GM23338 (cell line): ENCODE results near the gene GCC1. TPM values are rescaled to one million over a fixed set of nuclear protein-coding genes. Genes with fewer than 3 reads are reported as not detected.

Experiments
- ATAC-seq: fragments of 200-7000 bp; cut with Tn5 transposase; 3 replicates; pipeline ENCODE4 v1.9.1; 2020
- DNase-seq: peaks from one replicate; pipeline ENCODE4 v3.0.0-alpha.2; 2015; ENCODE audit warnings: low spot score
- H2AFZ ChIP-seq: fragments of 200-600 bp; sonication (generic); 2 replicates; pipeline ENCODE4 v1.8.0; 2016; ENCODE audit warnings: antibody characterized with exemption, mild to moderate bottlenecking, moderate library complexity
- H3F3A ChIP-seq: fragments of 200-600 bp; sonication (generic); replicated peaks from 2 replicates; pipeline ENCODE4 v1.8.0; 2017; ENCODE audit warnings: antibody characterized with exemption, mixed run types, low read depth
- H3K27ac ChIP-seq: fragments of 200-600 bp; sonication (generic); 2 replicates; pipeline ENCODE4 v1.6.1; 2016; ENCODE audit warnings: low read depth
- H3K27me3 ChIP-seq: fragments of 200-600 bp; sonication (generic); 2 replicates; pipeline ENCODE4 v1.8.0; 2016; ENCODE audit warnings: mild to moderate bottlenecking, mixed run types, moderate library complexity; ENCODE audit not compliant: insufficient read depth
- H3K36me3 ChIP-seq: fragments of 200-600 bp; sonication (generic); 2 replicates; pipeline ENCODE4 v1.8.0; 2016; ENCODE audit warnings: mild to moderate bottlenecking; ENCODE audit not compliant: insufficient read depth
- H3K4me1 ChIP-seq: fragments of 200-600 bp; sonication (generic); 2 replicates; pipeline ENCODE4 v1.8.0; 2016; ENCODE audit warnings: mild to moderate bottlenecking, moderate library complexity; ENCODE audit not compliant: insufficient read depth
- H3K4me2 ChIP-seq: fragments of 200-600 bp; sonication (generic); 2 replicates; pipeline ENCODE4 v1.7.1; 2017; ENCODE audit warnings: mixed run types
- H3K4me3 ChIP-seq: fragments of 200-600 bp; sonication (generic); 2 replicates; pipeline ENCODE4 v1.6.1; 2016; ENCODE audit warnings: mixed run types
- H3K79me2 ChIP-seq: fragments of 200-600 bp; sonication (generic); replicated peaks from 2 replicates; pipeline ENCODE4 v1.8.0; 2017; ENCODE audit warnings: mild to moderate bottlenecking; ENCODE audit not compliant: insufficient read depth
- H3K9me2 ChIP-seq: fragments of 200-600 bp; sonication (generic); 2 replicates; pipeline ENCODE4 v1.8.0; 2017; ENCODE audit not compliant: insufficient read depth
- H4K20me1 ChIP-seq: fragments of 200-600 bp; sonication (generic); replicated peaks from 2 replicates; pipeline ENCODE4 v1.8.0; 2017; ENCODE audit warnings: mild to moderate bottlenecking; ENCODE audit not compliant: insufficient read depth
- H3K27ac Mint-ChIP-seq: 2 replicates; pipeline ENCODE4 v1.8.0; 2020; ENCODE audit warnings: inconsistent platforms, mild to moderate bottlenecking, moderate library complexity, mixed read lengths
- H3K27me3 Mint-ChIP-seq: 3 replicates; pipeline ENCODE4 v1.8.0; 2022; ENCODE audit warnings: low read depth, mild to moderate bottlenecking, moderate library complexity, mixed read lengths, inconsistent platforms; ENCODE audit not compliant: insufficient read depth, poor library complexity
- H3K36me3 Mint-ChIP-seq: 3 replicates; pipeline ENCODE4 v1.8.0; 2021; ENCODE audit warnings: low read depth, mild to moderate bottlenecking, inconsistent platforms, moderate library complexity, mixed read lengths
- H3K4me1 Mint-ChIP-seq: 3 replicates; pipeline ENCODE4 v1.8.0; 2020; ENCODE audit warnings: mild to moderate bottlenecking, inconsistent platforms, mixed read lengths
- H3K4me3 Mint-ChIP-seq: 3 replicates; pipeline ENCODE4 v1.8.0; 2021; ENCODE audit warnings: moderate library complexity, mild to moderate bottlenecking, inconsistent platforms, mixed read lengths
- H3K9me3 Mint-ChIP-seq: 3 replicates; pipeline ENCODE4 v1.8.0; 2020; ENCODE audit warnings: moderate library complexity, mild to moderate bottlenecking, inconsistent platforms, mixed read lengths
- CTCF ChIP-seq, 2 experiments: fragments of 200-600 bp in 1 of 2; sonication (generic) in 1 of 2; conservative IDR thresholded peaks; 2 replicates each; pipeline versions ENCODE4 v1.5.1 to v1.6.1; 2016 to 2017; ENCODE audit warnings: antibody characterized with exemption in 2 of 2, low read depth in 2 of 2, mild to moderate bottlenecking in 2 of 2, moderate library complexity in 1 of 2
- ETS1 ChIP-seq: IDR thresholded peaks from 2 replicates; pipeline ENCODE4 v1.6.1; 2016; ENCODE audit warnings: antibody characterized with exemption
- EZH2 ChIP-seq: fragments of 200-600 bp; sonication (generic); IDR thresholded peaks from one replicate; pipeline ENCODE4 v1.8.0; 2017; ENCODE audit warnings: antibody characterized with exemption, mild to moderate bottlenecking, low read depth; ENCODE audit not compliant: unreplicated experiment
- EZH2phosphoT487 ChIP-seq: fragments of 200-600 bp; sonication (generic); IDR thresholded peaks from one replicate; pipeline ENCODE4 v1.8.1; 2018; ENCODE audit warnings: antibody characterized with exemption; ENCODE audit not compliant: unreplicated experiment
- JUNB ChIP-seq: IDR thresholded peaks from one replicate; pipeline ENCODE4 v1.6.1; 2016; ENCODE audit warnings: antibody characterized with exemption; ENCODE audit not compliant: unreplicated experiment
- NANOG ChIP-seq: IDR thresholded peaks from 2 replicates; pipeline ENCODE4 v1.6.1; 2016; ENCODE audit warnings: antibody characterized with exemption, borderline replicate concordance
- POLR2AphosphoS5 ChIP-seq: IDR thresholded peaks from 2 replicates; pipeline ENCODE4 v1.6.1; 2016; ENCODE audit warnings: antibody characterized with exemption, low read depth
- REST ChIP-seq: IDR thresholded peaks from one replicate; pipeline ENCODE4 v1.6.1; 2018; ENCODE audit warnings: antibody characterized with exemption; ENCODE audit not compliant: unreplicated experiment
- STAT1 ChIP-seq: IDR thresholded peaks from one replicate; pipeline ENCODE4 v1.6.1; 2016; ENCODE audit warnings: antibody characterized with exemption; ENCODE audit not compliant: unreplicated experiment
- ZNF114 ChIP-seq: fragments of 250-450 bp; sonication (Bioruptor Pico); IDR thresholded peaks from 2 replicates; pipeline ENCODE4 v1.5.0; 2020; ENCODE audit warnings: mild to moderate bottlenecking, moderate library complexity
- ZNF331 ChIP-seq: fragments of 250-450 bp; sonication (Bioruptor Pico); IDR thresholded peaks from 2 replicates; pipeline ENCODE4 v1.5.0; 2020; ENCODE audit warnings: low read depth, mild to moderate bottlenecking, moderate library complexity
- polyA plus RNA-seq: library from polyadenylated mRNA; unstranded; fragments of >200 nt; fragmentation: Nextera tagmentation; extraction: Ambion mirVana; gene quantifications from 2 replicates; pipeline ENCODE4 v1.2.1, GENCODE V29; 2016
- total RNA-seq: library from RNA; depleted of rRNA; stranded (reverse); fragments of >200 nt; shearing (Covaris generic); gene quantifications from 2 replicates; pipeline ENCODE4 v1.2.3, GENCODE V29; 2014

The GCC1 gene
- total and polyA plus RNA-seq, 2 experiments from 2014 or later: 3.2 to 17.6 TPM

- TF ChIP-seq ETS1 (no peak), NANOG (no peak), POLR2AphosphoS5 (no peak), JUNB (no peak), CTCF (conservative IDR thresholded peaks at IDR 0.05; ENCODE audit: low read depth in 2 of 2) (no peak; a peak in 1 of 4 replicates), REST (no peak), STAT1 (no peak), ZNF114 (CRISPR knock-in tag) (no peak), EZH2 (no peak)
These were observed 27.6 kb downstream of the GCC1 start (continued) for GRCh38 chr7:127557803-127558202.

- no peak overlapping the region for H2AFZ ChIP-seq
- no peaks in the 10 kb centered on the region for H3K36me3 ChIP-seq
- no peak for ATAC-seq
- no peak overlapping the region for H3K4me3 ChIP-seq
- no peak overlapping the region for H3K27ac ChIP-seq
- Mint-ChIP-seq H3K27ac (no peak overlapping the region), H3K4me1 (no peaks in the 10 kb centered on the region), H3K4me3 (no peak overlapping the region), H3K9me3 (no peaks in the 10 kb centered on the region; the same call in 2 of the 3 replicates), H3K27me3 (peaks cover 2% of the 10 kb centered on the region), H3K36me3 (no peaks in the 10 kb centered on the region)
- no peaks in the 10 kb centered on the region for H3K9me2 ChIP-seq
- H3F3A ChIP-seq: no peaks in the 10 kb centered on the region
- no peaks in the 10 kb centered on the region for H3K4me1 ChIP-seq
- DNase-seq: no peak
- no peaks in the 10 kb centered on the region for H4K20me1 ChIP-seq
- H3K27me3 ChIP-seq: no peaks in the 10 kb centered on the region
- no peak overlapping the region for H3K4me2 ChIP-seq
- H3K79me2 ChIP-seq: no peaks in the 10 kb centered on the region
- TF ChIP-seq ZNF331 (no peak), NANOG (no peak), EZH2 (no peak), STAT1 (no peak), CTCF (conservative IDR thresholded peaks at IDR 0.05; ENCODE audit: low read depth in 2 of 2) (no peak), ZNF114 (CRISPR knock-in tag) (no peak), EZH2phosphoT487 (no peak)
These were observed 29.0 kb downstream of the GCC1 start for GRCh38 chr7:127556404-127556803.
